ENCODE data around the gene PSMC1. TPM values are rescaled to one million over a fixed set of nuclear protein-coding genes. Genes with fewer than 3 reads are reported as not detected.

The PSMC1 gene
- total and polyA plus RNA-seq, 8 donors, result 64.3 to 118 (median 107) TPM

GRCh38 chr14:90278199-90279175 lies 22.1 kb downstream of the PSMC1 start:
- DNase-seq (no peak), ATAC-seq (no peak)
- no peaks in the 10 kb centered on the region for H3K27me3 ChIP-seq
- H3K4me3 ChIP-seq, result no peak overlapping the region
- H3K4me1 ChIP-seq, result peaks cover 0 to 9% of the 10 kb centered on the region in 2 donors
- no peaks in the 10 kb centered on the region for H3K9me3 ChIP-seq
- H3K36me3 ChIP-seq, result peaks cover 0 to 89% of the 10 kb centered on the region in 2 donors
- no peak overlapping the region for H3K27ac ChIP-seq
- intact Hi-C loops (cut with DNase I), result no loop called here
- no peak for TF ChIP-seq CTCF (IDR thresholded peaks at IDR 0.05)

GRCh38 chr14:90280096-90280495 lies 23.7 kb downstream of the PSMC1 start:
- peaks cover 0 to 92% of the 10 kb centered on the region in 2 donors for H3K36me3 ChIP-seq
- H3K27me3 ChIP-seq, result no peaks in the 10 kb centered on the region

GRCh38 chr14:90281261-90281660 lies 24.9 kb downstream of the PSMC1 start:
- TF ChIP-seq CTCF (IDR thresholded peaks at IDR 0.05), result no peak
- peaks cover 0 to 94% of the 10 kb centered on the region in 2 donors for H3K36me3 ChIP-seq
- H3K27me3 ChIP-seq, result no peaks in the 10 kb centered on the region
- ATAC-seq, result no peak
- intact Hi-C loops (cut with DNase I), result no loop called here
- no peaks in the 10 kb centered on the region for H3K9me3 ChIP-seq
- no peak overlapping the region for H3K4me3 ChIP-seq
- H3K27ac ChIP-seq, result no peak overlapping the region
- DNase-seq, result no peak
- no peaks in the 10 kb centered on the region for H3K4me1 ChIP-seq

More at GRCh38 chr14:90280096-90280495, 23.7 kb downstream of the PSMC1 start:
- no peak for TF ChIP-seq CTCF (IDR thresholded peaks at IDR 0.05)
- DNase-seq, result no peak
- intact Hi-C loops (cut with DNase I), result no loop called here
- Histone ChIP-seq H3K4me1 (peaks cover 0 to 6% of the 10 kb centered on the region in 2 donors), H3K4me3 (no peak overlapping the region), H3K9me3 (no peaks in the 10 kb centered on the region), H3K27ac (no peak overlapping the region)
- no peak for ATAC-seq

- no peak for TF ChIP-seq CTCF (IDR thresholded peaks at IDR 0.05)
- DNase-seq, result no peak
- no peak overlapping the region for H3K27ac ChIP-seq
- no peaks in the 10 kb centered on the region for H3K27me3 ChIP-seq
- H3K9me3 ChIP-seq, result no peaks in the 10 kb centered on the region
- intact Hi-C loops (cut with DNase I), result no loop called here
- H3K36me3 ChIP-seq, result peaks cover 0 to 92% of the 10 kb centered on the region in 2 donors
- no peak overlapping the region for H3K4me3 ChIP-seq
- no peaks in the 10 kb centered on the region for H3K4me1 ChIP-seq
- ATAC-seq, result no peak
Measured at GRCh38 chr14:90281756-90282155, 25.4 kb downstream of the PSMC1 start.

DNA sequence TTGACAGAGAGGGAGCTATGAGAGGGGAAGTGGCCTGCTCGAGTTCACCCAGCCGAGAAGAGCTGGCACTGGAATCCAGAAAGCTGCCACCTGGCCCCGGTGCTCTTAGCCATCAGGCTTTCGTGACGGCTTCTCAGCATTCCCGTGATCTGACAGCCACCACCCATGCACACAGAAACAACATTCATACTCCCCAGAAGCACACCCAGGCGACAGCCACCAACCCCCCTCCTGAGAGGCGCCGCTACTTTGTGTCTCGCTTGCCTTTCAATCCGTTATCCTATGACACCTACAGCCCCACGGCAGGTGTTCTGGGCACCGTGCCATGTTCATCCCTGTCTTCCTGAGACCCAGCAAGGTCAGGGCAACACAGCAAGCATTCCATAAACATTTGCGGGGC lies 31.4 kb downstream of the PSMC1 start:
- Histone ChIP-seq H3K36me3 (peaks cover 0 to 94% of the 10 kb centered on the region in 2 donors), H3K4me3 (no peak overlapping the region), H3K27me3 (no peaks in the 10 kb centered on the region), H3K9me3 (no peaks in the 10 kb centered on the region), H3K4me1 (peaks cover 0 to 13% of the 10 kb centered on the region in 2 donors), H3K27ac (no peak overlapping the region)
- ATAC-seq (no peak), DNase-seq (no peak)
- intact Hi-C loops (cut with DNase I), result no loop called here
- no peak for TF ChIP-seq CTCF (IDR thresholded peaks at IDR 0.05)
